ENCODE data around the gene CLK3.

DNA sequence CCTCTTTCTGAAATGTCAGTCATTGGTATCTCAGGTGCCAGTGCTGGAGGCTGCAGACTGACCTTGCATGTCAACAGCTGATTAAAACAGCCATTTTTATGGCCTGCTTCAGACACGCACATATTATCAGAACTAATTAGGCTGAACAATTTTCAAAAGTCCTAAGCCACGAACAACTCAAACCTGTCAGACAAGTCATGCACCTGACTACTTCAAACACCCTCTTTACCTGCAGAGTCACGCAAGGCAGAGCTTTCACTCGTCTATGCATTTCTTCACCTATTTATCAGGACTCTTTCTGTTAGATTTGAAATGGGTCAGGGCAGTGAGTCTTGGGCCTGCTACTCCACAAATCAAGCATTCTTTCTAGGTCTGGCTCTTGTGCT, 26.7 kb downstream of the CLK3 start:
- TF ChIP-seq, protein P1, sequence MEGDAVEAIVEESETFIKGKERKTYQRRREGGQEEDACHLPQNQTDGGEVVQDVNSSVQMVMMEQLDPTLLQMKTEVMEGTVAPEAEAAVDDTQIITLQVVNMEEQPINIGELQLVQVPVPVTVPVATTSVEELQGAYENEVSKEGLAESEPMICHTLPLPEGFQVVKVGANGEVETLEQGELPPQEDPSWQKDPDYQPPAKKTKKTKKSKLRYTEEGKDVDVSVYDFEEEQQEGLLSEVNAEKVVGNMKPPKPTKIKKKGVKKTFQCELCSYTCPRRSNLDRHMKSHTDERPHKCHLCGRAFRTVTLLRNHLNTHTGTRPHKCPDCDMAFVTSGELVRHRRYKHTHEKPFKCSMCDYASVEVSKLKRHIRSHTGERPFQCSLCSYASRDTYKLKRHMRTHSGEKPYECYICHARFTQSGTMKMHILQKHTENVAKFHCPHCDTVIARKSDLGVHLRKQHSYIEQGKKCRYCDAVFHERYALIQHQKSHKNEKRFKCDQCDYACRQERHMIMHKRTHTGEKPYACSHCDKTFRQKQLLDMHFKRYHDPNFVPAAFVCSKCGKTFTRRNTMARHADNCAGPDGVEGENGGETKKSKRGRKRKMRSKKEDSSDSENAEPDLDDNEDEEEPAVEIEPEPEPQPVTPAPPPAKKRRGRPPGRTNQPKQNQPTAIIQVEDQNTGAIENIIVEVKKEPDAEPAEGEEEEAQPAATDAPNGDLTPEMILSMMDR (IDR thresholded peaks at IDR 0.05; ENCODE audit: control extremely low read depth in 1 of 3, insufficient read depth in 1 of 3, low read depth in 1 of 3, low read length in 3 of 3), result no peak
- TF ChIP-seq ZNF274 (IDR thresholded peaks at IDR 0.05; ENCODE audit: borderline replicate concordance, extremely low read depth, low read length) (no peak), CTBP2 (IDR thresholded peaks at IDR 0.05; ENCODE audit: borderline replicate concordance, insufficient read depth, insufficient read length, low read length) (no peak)

Data from H1 (cell line).